Mesothelial cell of epicardium (in vitro differentiated cells): Measurements from ENCODE around the gene NEK11. TPM values are rescaled to one million over a fixed set of nuclear protein-coding genes. Genes with fewer than 3 reads are reported as not detected.
A peak's percentile ranks its signal among the peaks of the same experiment; 100 is the strongest.
"Not testable (repeated sequence)": the region's sequence is repeated elsewhere in the genome, so short reads cannot be mapped to it uniquely, and the experiment has no call there.

ENCODE experiments used
- DNase-seq, 2 experiments: peaks; one replicate each; pipeline ENCODE4 v3.0.0; 2021; ENCODE audit warnings: low spot score in 2 of 2; ENCODE audit not compliant: unreplicated experiment in 2 of 2
- H3K27ac Mint-ChIP-seq: 2 replicates; pipeline ENCODE4 v1.8.0; 2021; ENCODE audit warnings: mixed read lengths
- H3K27me3 Mint-ChIP-seq: 2 replicates; pipeline ENCODE4 v1.8.0; 2021; ENCODE audit warnings: low read depth, mixed read lengths
- H3K36me3 Mint-ChIP-seq: 2 replicates; pipeline ENCODE4 v1.8.0; 2021; ENCODE audit warnings: mixed read lengths
- H3K4me1 Mint-ChIP-seq: 2 replicates; pipeline ENCODE4 v1.8.0; 2021; ENCODE audit warnings: mixed read lengths
- H3K4me3 Mint-ChIP-seq: 2 replicates; pipeline ENCODE4 v1.8.0; 2021; ENCODE audit warnings: mild to moderate bottlenecking, moderate library complexity, mixed read lengths
- H3K9me3 Mint-ChIP-seq: 2 replicates; pipeline ENCODE4 v1.8.0; 2021; ENCODE audit warnings: mixed read lengths
- CTCF ChIP-seq: fragments of 200-600 bp; sonication (generic); IDR thresholded peaks from one replicate; pipeline ENCODE4 v1.5.0; 2021; ENCODE audit warnings: antibody characterized with exemption; ENCODE audit not compliant: unreplicated experiment
- total RNA-seq: library from RNA; stranded (reverse); gene quantifications from 3 replicates; pipeline ENCODE4 v1.2.1, GENCODE V29; 2021

The NEK11 gene
- total RNA-seq, 1 donor from 2014 or later = 11.3 TPM

GRCh38 chr3:131324923-131325322 lies 298.2 kb downstream of the NEK11 start:
- Mint-ChIP-seq H3K9me3 (no peaks in the 10 kb centered on the region), H3K36me3 (no peaks in the 10 kb centered on the region), H3K27me3 (peaks cover 2% of the 10 kb centered on the region), H3K4me1 (no peaks in the 10 kb centered on the region), H3K4me3 (no peak overlapping the region), H3K27ac (no peak overlapping the region)
- no peak for DNase-seq
- TF ChIP-seq CTCF = no peak

- no peaks in the 10 kb centered on the region for H3K9me3 Mint-ChIP-seq
- peaks cover 2% of the 10 kb centered on the region for H3K27me3 Mint-ChIP-seq
- TF ChIP-seq CTCF = no peak
- H3K4me1 Mint-ChIP-seq = no peaks in the 10 kb centered on the region
- no peak for DNase-seq
- H3K36me3 Mint-ChIP-seq = no peaks in the 10 kb centered on the region
- H3K27ac Mint-ChIP-seq = no peak overlapping the region
- H3K4me3 Mint-ChIP-seq = no peak overlapping the region
Measured at GRCh38 chr3:131326307-131326706, 299.6 kb downstream of the NEK11 start.

GRCh38 chr3:131328721-131329120 lies 302.0 kb downstream of the NEK11 start:
- Mint-ChIP-seq H3K27ac (no peak overlapping the region), H3K36me3 (no peaks in the 10 kb centered on the region), H3K4me3 (no peak overlapping the region), H3K4me1 (no peaks in the 10 kb centered on the region), H3K9me3 (peaks cover 3% of the 10 kb centered on the region), H3K27me3 (no peaks in the 10 kb centered on the region)
- no peak for DNase-seq
- no peak for TF ChIP-seq CTCF

- Mint-ChIP-seq H3K9me3 (peaks cover 3% of the 10 kb centered on the region), H3K36me3 (no peaks in the 10 kb centered on the region), H3K4me1 (no peaks in the 10 kb centered on the region), H3K4me3 (no peak overlapping the region), H3K27me3 (no peaks in the 10 kb centered on the region), H3K27ac (no peak overlapping the region)
- TF ChIP-seq CTCF = no peak
- DNase-seq = no peak
Measured at GRCh38 chr3:131329774-131330173, 303.1 kb downstream of the NEK11 start.

GRCh38 chr3:131331456-131332085 lies 304.9 kb downstream of the NEK11 start:
- DNase-seq, H3K27me3 Mint-ChIP-seq, H3K27ac Mint-ChIP-seq, H3K36me3 Mint-ChIP-seq, H3K9me3 Mint-ChIP-seq, H3K4me1 Mint-ChIP-seq: not testable (repeated sequence)
- H3K4me3 Mint-ChIP-seq = peak overlapping the region; percentile 33

GRCh38 chr3:131338948-131339640 lies 312.4 kb downstream of the NEK11 start:
- no peaks in the 10 kb centered on the region for H3K36me3 Mint-ChIP-seq
- H3K4me1 Mint-ChIP-seq = no peaks in the 10 kb centered on the region
- H3K27ac Mint-ChIP-seq = no peak overlapping the region
- H3K4me3 Mint-ChIP-seq = no peak overlapping the region
- H3K9me3 Mint-ChIP-seq = peaks cover 7% of the 10 kb centered on the region
- no peak for DNase-seq
- H3K27me3 Mint-ChIP-seq = no peaks in the 10 kb centered on the region
- no peak for TF ChIP-seq CTCF
